K562 (cell line): ENCODE results near the gene ARID4B. TPM values are rescaled to one million over a fixed set of nuclear protein-coding genes. Genes with fewer than 3 reads are reported as not detected.

Experiments used
- CBX1 ChIP-seq: sonication (generic); IDR thresholded peaks from 2 replicates; pipeline ENCODE4 v1.6.1; 2016; ENCODE audit warnings: antibody characterized with exemption, low read depth, mild to moderate bottlenecking
- CREM ChIP-seq: IDR thresholded peaks from 2 replicates; pipeline ENCODE4 v1.6.1; 2014; ENCODE audit warnings: antibody characterized with exemption, low read depth
- EGR1 ChIP-seq: fragments of 450-650 bp; conservative IDR thresholded peaks from 2 replicates; pipeline ENCODE4 v1.6.1; 2017; ENCODE audit warnings: mild to moderate bottlenecking
- FOXK2 ChIP-seq, 2 experiments: fragments of 450-650 bp; IDR thresholded peaks in 1 of 2; conservative IDR thresholded peaks in 1 of 2; 2 replicates each; pipeline ENCODE4 v1.6.1; 2016; ENCODE audit warnings: low read depth in 2 of 2, mild to moderate bottlenecking in 1 of 2
- PHB ChIP-seq: fragments of 250-450 bp; sonication (Bioruptor Pico); IDR thresholded peaks from 2 replicates; pipeline ENCODE4 v1.5.0; 2021
- PURB ChIP-seq: sonication (generic); formaldehyde crosslinking; IDR thresholded peaks from 2 replicates; pipeline ENCODE4 v1.9.0; 2021; ENCODE audit warnings: low read depth, mild to moderate bottlenecking, missing genetic modification reagents
- SLC30A9 ChIP-seq: fragments of 250-450 bp; sonication (Bioruptor Pico); IDR thresholded peaks from 2 replicates; pipeline ENCODE4 v1.8.0; 2022; ENCODE audit warnings: mild to moderate bottlenecking, moderate library complexity
- SMARCA4 ChIP-seq: fragments of 450-650 bp; IDR thresholded peaks from 2 replicates; pipeline ENCODE4 v1.6.1; 2016
- TAF9B ChIP-seq: fragments of 450-650 bp; IDR thresholded peaks from 2 replicates; pipeline ENCODE4 v1.6.1; 2018; ENCODE audit warnings: mild to moderate bottlenecking; ENCODE audit not compliant: partially characterized antibody
- ZC3H11A ChIP-seq: IDR thresholded peaks from 2 replicates; pipeline ENCODE4 v1.6.1; 2012; ENCODE audit warnings: low read depth, low read length, improper control_type of control experiment
- ZNF212 ChIP-seq: fragments of 450-650 bp; formaldehyde crosslinking; IDR thresholded peaks from 2 replicates; pipeline ENCODE4 v1.4.0; 2020; ENCODE audit warnings: mild to moderate bottlenecking
- ZNF347 ChIP-seq: fragments of 450-650 bp; formaldehyde crosslinking; IDR thresholded peaks from 2 replicates; pipeline ENCODE4 v1.4.0; 2020; ENCODE audit warnings: low read depth, mild to moderate bottlenecking, moderate library complexity
- ZNF707 ChIP-seq: fragments of 250-450 bp; sonication (Bioruptor Pico); conservative IDR thresholded peaks from 2 replicates; pipeline ENCODE4 v1.8.0; 2022; ENCODE audit warnings: inconsistent platforms, mild to moderate bottlenecking, moderate library complexity
- polyA plus RNA-seq, 8 experiments: library from polyadenylated mRNA; depleted of rRNA in 4 of 8; stranded (reverse) in 5 of 8; unstranded in 3 of 8; fragments of >200 nt; fragmentation: Nextera tagmentation in 2 of 8; fragmentation: Illumina TruSeq in 1 of 8; extraction: Ambion mirVana in 2 of 8; extraction: Trizol in 1 of 8; gene quantifications; 2 replicates each; pipeline versions ENCODE4 v1.2.1 to v1.2.3, GENCODE V29; 2011 to 2014; ENCODE audit warnings: inconsistent platforms in 1 of 8, missing spikeins in 1 of 8
- total RNA-seq, 7 experiments: library from RNA; depleted of rRNA in 6 of 7; stranded (reverse); fragments of >200 nt in 6 of 7; fragmentation: Illumina TruSeq in 2 of 7; extraction: Trizol in 2 of 7; gene quantifications; 2 replicates each; pipeline versions ENCODE4 v1.2.1 to v1.2.3, GENCODE V29; 2011 to 2021; ENCODE audit warnings: low replicate concordance in 1 of 7
- TF ChIP-seq, protein P1 (sequence below), 2 experiments: fragments of 450-650 bp in 1 of 2; sonication (generic) in 1 of 2; formaldehyde crosslinking in 1 of 2; IDR thresholded peaks; 2 replicates each; pipeline versions ENCODE4 v1.7.1 to v1.9.0; 2016 to 2022; ENCODE audit warnings: inconsistent platforms in 1 of 2, mild to moderate bottlenecking in 1 of 2, missing genetic modification reagents in 1 of 2
- TF ChIP-seq, protein P2 (sequence below): sonication (generic); formaldehyde crosslinking; IDR thresholded peaks from 2 replicates; pipeline ENCODE4 v1.8.0; 2022; ENCODE audit warnings: mild to moderate bottlenecking, missing genetic modification reagents

The ARID4B gene
- total and polyA plus RNA-seq, 9 of the 15 experiments (the other 6 are each of a cell fraction or from before 2014, with no cell fraction given) = 8.4 to 38.9 (median 18.5) TPM

DNA sequence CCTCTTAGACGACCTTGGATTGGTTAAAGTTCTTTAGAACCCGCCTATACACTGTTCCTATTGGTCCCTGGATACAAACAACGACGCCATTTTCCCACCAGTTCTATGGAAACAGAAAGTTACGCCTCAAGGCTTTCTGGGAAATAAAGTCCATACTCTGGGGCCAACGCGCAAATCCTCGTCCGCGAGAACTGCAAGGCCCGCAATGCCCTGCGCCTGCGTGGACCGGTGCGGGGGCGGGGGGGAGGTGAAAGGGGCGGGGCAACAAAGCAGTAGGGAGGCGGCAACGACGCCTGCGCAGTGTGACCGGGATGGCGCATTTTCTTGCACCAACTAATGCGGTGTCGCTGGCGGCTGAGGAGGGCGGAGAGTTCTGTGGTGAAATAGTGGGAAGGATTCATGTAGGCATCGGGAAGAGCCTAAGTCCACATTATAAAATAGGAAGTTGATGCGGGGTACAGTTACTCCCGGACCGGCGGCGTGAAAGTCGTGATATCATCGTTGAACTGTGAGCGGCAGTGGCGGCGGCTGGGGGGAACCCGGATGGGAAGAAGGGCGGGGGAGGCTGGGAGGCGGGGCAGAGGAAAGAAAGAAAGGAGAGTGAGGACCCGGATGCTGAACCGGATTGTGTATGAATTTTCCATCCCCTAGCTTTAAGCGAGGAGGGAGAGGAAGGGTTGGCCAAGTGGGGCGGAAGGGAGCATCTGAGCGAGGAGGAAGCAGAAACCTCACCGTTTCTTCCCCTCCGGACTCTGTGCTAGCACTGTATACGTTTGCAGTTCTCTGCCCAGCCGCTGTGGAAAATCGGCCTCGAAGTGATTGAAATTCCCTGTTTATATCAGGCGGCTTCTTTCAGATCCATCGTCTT lies 526 bp upstream of the ARID4B start, which contains the start of gene GGPS1 (continued):
- TF ChIP-seq, protein P1, sequence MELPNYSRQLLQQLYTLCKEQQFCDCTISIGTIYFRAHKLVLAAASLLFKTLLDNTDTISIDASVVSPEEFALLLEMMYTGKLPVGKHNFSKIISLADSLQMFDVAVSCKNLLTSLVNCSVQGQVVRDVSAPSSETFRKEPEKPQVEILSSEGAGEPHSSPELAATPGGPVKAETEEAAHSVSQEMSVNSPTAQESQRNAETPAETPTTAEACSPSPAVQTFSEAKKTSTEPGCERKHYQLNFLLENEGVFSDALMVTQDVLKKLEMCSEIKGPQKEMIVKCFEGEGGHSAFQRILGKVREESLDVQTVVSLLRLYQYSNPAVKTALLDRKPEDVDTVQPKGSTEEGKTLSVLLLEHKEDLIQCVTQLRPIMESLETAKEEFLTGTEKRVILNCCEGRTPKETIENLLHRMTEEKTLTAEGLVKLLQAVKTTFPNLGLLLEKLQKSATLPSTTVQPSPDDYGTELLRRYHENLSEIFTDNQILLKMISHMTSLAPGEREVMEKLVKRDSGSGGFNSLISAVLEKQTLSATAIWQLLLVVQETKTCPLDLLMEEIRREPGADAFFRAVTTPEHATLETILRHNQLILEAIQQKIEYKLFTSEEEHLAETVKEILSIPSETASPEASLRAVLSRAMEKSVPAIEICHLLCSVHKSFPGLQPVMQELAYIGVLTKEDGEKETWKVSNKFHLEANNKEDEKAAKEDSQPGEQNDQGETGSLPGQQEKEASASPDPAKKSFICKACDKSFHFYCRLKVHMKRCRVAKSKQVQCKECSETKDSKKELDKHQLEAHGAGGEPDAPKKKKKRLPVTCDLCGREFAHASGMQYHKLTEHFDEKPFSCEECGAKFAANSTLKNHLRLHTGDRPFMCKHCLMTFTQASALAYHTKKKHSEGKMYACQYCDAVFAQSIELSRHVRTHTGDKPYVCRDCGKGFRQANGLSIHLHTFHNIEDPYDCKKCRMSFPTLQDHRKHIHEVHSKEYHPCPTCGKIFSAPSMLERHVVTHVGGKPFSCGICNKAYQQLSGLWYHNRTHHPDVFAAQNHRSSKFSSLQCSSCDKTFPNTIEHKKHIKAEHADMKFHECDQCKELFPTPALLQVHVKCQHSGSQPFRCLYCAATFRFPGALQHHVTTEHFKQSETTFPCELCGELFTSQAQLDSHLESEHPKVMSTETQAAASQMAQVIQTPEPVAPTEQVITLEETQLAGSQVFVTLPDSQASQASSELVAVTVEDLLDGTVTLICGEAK (IDR thresholded peaks at IDR 0.05) = peak; percentile 96
- TF ChIP-seq, protein P1 (CRISPR knock-in tag; IDR thresholded peaks at IDR 0.05) = no peak
- TF ChIP-seq ZNF347 (CRISPR knock-in tag) (no peak), CREM (peak; percentile 84), ZNF707 (CRISPR knock-in tag) (no peak), ZC3H11A (no peak), SLC30A9 (no peak), ZNF212 (CRISPR knock-in tag) (no peak), CBX1 (peak; percentile 30; the same call in 1 of the 2 replicates), PHB (CRISPR knock-in tag) (no peak), EGR1 (peak; percentile 99), SMARCA4 (peak; percentile 38; the same call in 1 of the 2 replicates), TAF9B (peak; percentile 94), FOXK2 (conservative IDR thresholded peaks at IDR 0.05 in 1 of 2, IDR thresholded peaks at IDR 0.05 in 1 of 2; ENCODE audit: low read depth in 2 of 2) (peak; percentile 63 to 71), PURB (no peak)
- TF ChIP-seq, protein P2, sequence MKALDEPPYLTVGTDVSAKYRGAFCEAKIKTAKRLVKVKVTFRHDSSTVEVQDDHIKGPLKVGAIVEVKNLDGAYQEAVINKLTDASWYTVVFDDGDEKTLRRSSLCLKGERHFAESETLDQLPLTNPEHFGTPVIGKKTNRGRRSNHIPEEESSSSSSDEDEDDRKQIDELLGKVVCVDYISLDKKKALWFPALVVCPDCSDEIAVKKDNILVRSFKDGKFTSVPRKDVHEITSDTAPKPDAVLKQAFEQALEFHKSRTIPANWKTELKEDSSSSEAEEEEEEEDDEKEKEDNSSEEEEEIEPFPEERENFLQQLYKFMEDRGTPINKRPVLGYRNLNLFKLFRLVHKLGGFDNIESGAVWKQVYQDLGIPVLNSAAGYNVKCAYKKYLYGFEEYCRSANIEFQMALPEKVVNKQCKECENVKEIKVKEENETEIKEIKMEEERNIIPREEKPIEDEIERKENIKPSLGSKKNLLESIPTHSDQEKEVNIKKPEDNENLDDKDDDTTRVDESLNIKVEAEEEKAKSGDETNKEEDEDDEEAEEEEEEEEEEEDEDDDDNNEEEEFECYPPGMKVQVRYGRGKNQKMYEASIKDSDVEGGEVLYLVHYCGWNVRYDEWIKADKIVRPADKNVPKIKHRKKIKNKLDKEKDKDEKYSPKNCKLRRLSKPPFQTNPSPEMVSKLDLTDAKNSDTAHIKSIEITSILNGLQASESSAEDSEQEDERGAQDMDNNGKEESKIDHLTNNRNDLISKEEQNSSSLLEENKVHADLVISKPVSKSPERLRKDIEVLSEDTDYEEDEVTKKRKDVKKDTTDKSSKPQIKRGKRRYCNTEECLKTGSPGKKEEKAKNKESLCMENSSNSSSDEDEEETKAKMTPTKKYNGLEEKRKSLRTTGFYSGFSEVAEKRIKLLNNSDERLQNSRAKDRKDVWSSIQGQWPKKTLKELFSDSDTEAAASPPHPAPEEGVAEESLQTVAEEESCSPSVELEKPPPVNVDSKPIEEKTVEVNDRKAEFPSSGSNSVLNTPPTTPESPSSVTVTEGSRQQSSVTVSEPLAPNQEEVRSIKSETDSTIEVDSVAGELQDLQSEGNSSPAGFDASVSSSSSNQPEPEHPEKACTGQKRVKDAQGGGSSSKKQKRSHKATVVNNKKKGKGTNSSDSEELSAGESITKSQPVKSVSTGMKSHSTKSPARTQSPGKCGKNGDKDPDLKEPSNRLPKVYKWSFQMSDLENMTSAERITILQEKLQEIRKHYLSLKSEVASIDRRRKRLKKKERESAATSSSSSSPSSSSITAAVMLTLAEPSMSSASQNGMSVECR (CRISPR knock-in tag) = no peak; the same call in 1 of the 2 replicates
